Esophagus squamous epithelium (tissue), 4 donors: ENCODE measurements around the gene KMT5C.

Source experiments
- POLR2A ChIP-seq, 4 donors: fragments of 450-650 bp; IDR thresholded peaks; one replicate each; pipeline ENCODE4 v1.6.1; 2017; ENCODE audit warnings: antibody characterized with exemption in 4 of 4, mild to moderate bottlenecking in 4 of 4, moderate library complexity in 3 of 4
- TF ChIP-seq, protein P1 (sequence below), 6 experiments: fragments of 450-650 bp in 4 of 6; fragments of 200-600 bp in 2 of 6; sonication (generic) in 2 of 6; IDR thresholded peaks; one replicate each; pipeline ENCODE4 v1.5.1; 2016 to 2019; ENCODE audit warnings: antibody characterized with exemption in 6 of 6, mild to moderate bottlenecking in 4 of 6, moderate library complexity in 4 of 6

DNA sequence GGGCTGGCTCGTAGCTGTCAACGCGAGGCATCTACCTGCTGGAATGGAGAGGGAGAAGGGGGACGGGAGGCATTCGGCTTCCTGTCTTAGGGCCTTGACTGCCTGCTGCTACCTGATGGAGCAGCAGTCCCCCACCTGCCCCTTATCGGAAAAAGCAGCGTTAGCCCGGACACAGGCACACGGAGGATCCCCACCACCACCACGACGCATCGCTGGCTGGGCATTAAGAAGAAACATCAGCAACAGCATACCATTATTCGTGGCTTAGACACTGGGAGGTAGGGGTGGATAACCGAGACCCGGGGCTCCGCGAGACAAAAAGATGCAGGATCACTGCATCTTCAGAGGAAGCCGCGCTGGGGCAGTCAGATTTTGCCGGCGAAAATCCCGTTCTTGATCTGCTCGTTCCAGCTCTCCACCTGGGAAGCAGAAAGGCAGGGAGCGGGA lies 13.7 kb downstream of the KMT5C start:
- TF ChIP-seq, protein P1, sequence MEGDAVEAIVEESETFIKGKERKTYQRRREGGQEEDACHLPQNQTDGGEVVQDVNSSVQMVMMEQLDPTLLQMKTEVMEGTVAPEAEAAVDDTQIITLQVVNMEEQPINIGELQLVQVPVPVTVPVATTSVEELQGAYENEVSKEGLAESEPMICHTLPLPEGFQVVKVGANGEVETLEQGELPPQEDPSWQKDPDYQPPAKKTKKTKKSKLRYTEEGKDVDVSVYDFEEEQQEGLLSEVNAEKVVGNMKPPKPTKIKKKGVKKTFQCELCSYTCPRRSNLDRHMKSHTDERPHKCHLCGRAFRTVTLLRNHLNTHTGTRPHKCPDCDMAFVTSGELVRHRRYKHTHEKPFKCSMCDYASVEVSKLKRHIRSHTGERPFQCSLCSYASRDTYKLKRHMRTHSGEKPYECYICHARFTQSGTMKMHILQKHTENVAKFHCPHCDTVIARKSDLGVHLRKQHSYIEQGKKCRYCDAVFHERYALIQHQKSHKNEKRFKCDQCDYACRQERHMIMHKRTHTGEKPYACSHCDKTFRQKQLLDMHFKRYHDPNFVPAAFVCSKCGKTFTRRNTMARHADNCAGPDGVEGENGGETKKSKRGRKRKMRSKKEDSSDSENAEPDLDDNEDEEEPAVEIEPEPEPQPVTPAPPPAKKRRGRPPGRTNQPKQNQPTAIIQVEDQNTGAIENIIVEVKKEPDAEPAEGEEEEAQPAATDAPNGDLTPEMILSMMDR (IDR thresholded peaks at IDR 0.05): no peak
- no peak for TF ChIP-seq POLR2A (IDR thresholded peaks at IDR 0.05)
